Subcutaneous adipose tissue (tissue), 4 donors: Measurements from ENCODE around the gene DDX17. TPM values are rescaled to one million over a fixed set of nuclear protein-coding genes. Genes with fewer than 3 reads are reported as not detected.

Experiments used
- total RNA-seq, 4 donors: library from RNA; depleted of rRNA; stranded (reverse); fragments of >200 nt; gene quantifications; one replicate each; pipeline ENCODE4 v1.1.0, GENCODE V29; 2016
- TF ChIP-seq, protein P1 (sequence below): fragments of 450-650 bp; IDR thresholded peaks from one replicate; pipeline ENCODE4 v1.5.1; 2016; ENCODE audit warnings: low read depth, mild to moderate bottlenecking, control low read depth, antibody characterized with exemption, moderate library complexity

DDX17 gene
- 100 to 1,000 TPM; 390 to 637 (median 507) TPM for total RNA-seq

DNA sequence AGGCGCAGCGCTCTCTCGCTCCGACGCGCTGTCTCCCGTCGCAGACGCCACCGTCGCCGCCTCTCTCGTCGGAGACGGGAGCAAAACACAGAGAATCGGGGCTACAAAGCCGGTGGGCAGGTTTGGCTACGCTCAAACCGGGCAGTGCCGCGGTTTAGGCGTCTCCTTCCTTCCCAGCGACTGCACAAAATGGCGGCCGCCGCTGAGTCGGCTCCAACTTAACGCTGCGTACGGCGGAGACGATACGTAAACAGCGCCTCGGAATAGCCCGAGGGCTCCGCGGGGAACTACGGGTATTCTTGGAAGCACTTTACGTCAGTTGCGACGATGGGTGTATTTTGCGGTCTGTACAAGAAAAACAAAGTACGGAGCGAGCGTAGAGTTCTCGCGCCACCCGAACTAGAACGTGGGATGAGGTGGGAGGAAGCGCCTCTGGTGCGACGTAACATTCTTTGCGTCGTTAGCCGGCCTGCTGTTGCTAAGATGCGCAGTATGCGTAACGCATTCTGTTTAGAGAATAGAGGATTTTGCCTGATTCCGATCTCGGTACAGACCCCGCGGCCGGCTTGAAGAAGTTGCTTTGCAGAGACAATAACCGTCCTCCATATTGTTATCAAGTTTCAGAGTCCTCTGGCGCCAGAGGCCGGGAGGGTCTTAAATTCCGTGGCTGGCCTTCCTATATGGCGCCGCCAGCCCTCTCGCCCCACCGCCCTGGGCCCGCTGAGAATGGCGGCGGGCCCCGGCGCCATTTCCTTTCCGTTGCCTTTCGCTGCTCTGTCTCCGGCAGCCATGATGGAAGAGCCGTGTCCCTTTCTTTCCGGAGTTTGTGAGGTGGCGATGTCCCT is at the start of gene DDX17:
DDX17 (minus strand) TSS at position 194 of the 845 bp plus-strand sequence.
- TF ChIP-seq, protein P1, sequence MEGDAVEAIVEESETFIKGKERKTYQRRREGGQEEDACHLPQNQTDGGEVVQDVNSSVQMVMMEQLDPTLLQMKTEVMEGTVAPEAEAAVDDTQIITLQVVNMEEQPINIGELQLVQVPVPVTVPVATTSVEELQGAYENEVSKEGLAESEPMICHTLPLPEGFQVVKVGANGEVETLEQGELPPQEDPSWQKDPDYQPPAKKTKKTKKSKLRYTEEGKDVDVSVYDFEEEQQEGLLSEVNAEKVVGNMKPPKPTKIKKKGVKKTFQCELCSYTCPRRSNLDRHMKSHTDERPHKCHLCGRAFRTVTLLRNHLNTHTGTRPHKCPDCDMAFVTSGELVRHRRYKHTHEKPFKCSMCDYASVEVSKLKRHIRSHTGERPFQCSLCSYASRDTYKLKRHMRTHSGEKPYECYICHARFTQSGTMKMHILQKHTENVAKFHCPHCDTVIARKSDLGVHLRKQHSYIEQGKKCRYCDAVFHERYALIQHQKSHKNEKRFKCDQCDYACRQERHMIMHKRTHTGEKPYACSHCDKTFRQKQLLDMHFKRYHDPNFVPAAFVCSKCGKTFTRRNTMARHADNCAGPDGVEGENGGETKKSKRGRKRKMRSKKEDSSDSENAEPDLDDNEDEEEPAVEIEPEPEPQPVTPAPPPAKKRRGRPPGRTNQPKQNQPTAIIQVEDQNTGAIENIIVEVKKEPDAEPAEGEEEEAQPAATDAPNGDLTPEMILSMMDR, result no peak

DNA sequence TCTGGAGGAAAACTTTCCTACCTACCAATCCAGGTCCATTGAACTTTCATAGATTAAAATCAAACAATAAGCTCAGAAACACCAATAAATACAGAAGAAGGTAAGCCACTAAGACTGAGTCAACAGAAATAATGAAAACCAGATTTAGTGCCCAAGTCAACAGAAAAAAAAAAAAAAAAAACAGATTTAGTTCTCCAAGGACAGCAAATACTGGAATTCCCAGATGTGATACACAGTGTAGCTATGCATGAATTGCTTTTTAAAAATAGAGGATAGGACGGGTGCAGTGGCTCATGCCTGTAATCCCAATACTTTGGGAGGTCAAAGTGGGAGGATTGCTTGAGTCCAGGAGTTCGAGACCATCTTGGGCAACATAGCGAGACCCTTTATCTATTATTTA is 48.2 kb upstream of the DDX17 start:
- TF ChIP-seq, protein P1, result no peak

DNA sequence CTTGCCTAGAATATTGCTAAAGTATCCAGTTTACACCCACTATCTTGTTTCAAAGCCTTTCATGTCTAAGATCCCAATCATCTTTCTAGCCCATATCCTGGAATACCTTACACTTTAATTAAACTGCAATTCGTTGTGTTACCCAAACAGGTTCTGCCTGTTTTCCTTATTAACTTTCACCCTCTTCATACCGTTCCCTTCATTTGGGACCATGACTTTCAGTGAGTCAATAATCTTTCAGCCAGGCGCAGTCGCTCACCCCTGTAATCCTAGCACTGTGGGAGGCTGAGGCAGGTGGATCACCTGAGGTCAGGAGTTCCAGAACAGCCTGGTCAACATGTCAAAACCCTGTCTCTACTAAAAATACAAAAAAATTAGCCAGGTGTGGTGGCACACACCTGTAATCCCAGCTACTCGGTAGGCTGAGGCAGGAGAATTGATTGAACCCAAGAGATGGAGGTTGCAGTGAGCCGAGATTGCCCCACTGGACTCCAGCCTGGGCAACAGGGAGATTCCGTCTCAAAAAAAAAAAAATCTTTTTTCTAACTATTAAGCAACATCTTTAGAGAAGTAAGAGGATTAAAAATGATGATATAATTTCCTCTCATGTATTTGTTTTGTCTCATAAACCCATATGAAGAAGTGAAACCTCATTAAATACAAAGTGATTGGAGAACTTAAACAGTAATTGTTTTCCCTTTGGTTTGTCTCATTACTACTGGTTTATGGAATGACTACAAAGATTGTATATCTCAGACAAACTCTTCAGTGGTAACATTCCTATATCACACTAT is 43.2 kb upstream of the DDX17 start:
- TF ChIP-seq, protein P1, result no peak

DNA sequence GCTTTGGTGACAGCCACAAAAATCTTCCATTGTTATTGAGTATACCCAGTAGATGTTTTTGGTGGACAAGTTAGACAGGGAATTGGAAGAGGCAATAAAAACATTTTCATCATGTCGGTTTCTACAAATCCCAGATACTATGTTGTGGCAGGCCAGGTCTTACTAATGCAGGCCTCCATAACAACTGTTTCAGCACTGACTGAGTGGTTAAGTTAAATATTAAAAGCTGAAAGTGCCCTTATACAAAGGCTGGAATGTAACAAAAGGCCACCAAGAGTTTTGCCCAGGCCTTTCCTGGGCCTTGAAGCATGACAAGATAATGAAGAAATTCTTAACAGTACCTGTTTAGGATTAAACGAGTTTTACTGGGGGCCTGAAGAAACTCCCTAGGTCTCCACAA is 34.6 kb upstream of the DDX17 start:
- TF ChIP-seq, protein P1, result no peak

DNA sequence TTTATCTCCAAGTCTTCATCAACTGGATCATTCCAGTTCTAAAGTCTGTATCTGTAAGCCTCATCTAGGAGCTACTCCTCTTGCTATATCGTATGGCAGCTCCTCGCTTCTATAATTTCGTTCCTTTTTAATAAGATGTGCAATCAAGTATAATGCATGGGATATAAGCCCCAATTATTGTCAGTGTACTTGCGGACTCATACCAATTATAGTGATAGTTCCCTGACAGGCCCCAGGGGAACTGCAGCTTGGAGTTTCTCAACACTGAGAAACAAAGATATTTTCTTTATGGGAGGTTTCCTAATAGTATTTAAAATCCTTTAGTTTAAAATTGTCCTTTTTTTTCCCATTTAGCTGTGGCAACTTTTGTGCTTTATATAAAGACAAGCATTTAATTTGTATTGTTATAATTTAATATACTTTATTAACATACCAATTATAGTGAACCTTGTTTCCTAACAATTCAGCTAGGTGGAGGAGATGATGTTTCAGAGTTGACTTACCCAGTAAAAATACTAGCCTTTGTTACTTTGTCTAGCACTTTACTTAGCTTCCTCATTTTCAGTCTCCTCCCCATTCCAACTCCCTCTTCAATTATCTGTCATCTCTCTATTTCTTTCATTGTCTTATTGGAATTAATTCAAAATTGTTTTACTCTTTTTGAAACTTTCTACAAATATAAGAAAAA is 25.3 kb upstream of the DDX17 start:
- TF ChIP-seq, protein P1, result no peak

DNA sequence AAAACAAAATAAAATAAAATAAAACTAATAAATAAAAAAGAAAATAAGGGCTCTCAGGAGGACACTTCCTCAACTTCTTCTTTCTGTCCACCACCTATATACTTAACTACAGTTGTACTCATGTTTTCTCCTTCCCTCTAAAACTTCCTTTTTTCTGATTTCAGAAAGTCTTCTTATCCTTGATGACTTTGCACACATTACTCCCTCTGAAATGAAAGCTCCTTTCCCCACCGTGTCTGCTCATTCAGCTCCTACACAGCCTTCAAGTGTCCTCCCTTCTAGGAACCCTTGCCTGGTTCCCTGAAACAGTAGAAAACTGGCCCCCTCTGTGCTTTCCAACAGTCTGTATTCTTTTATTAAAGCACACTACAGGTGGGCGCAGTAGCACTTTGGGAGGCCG is 18.3 kb upstream of the DDX17 start:
- TF ChIP-seq, protein P1, result no peak

DNA sequence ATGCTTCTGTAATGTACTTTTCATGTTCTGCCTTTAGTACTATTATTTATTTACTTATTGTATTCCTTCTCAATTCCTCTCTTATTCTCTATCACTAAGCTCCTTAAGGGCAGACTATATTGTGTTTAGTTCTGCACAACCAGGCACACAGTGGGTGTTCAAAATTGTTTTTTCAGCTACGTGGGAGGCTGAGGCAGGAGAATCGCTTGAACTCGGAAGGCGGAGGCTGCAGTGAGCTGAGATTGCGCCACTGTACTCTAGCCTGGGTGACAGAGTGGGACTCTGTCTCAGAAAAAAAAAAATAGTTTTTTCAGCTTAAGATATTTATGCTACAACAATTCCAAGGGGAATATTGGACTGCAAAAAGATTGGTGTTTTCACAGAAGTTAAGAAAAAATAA is 17.4 kb upstream of the DDX17 start:
- TF ChIP-seq, protein P1, result no peak
